GM23338 (cell line): ENCODE results near the gene PRM3. TPM values are rescaled to one million over a fixed set of nuclear protein-coding genes. Genes with fewer than 3 reads are reported as not detected.

Source experiments
- ATAC-seq: fragments of 200-7000 bp; cut with Tn5 transposase; 3 replicates; pipeline ENCODE4 v1.9.1; 2020
- DNase-seq: peaks from one replicate; pipeline ENCODE4 v3.0.0-alpha.2; 2015; ENCODE audit warnings: low spot score
- H2AFZ ChIP-seq: fragments of 200-600 bp; sonication (generic); 2 replicates; pipeline ENCODE4 v1.8.0; 2016; ENCODE audit warnings: antibody characterized with exemption, mild to moderate bottlenecking, moderate library complexity
- H3F3A ChIP-seq: fragments of 200-600 bp; sonication (generic); replicated peaks from 2 replicates; pipeline ENCODE4 v1.8.0; 2017; ENCODE audit warnings: antibody characterized with exemption, mixed run types, low read depth
- H3K27ac ChIP-seq: fragments of 200-600 bp; sonication (generic); 2 replicates; pipeline ENCODE4 v1.6.1; 2016; ENCODE audit warnings: low read depth
- H3K27me3 ChIP-seq: fragments of 200-600 bp; sonication (generic); 2 replicates; pipeline ENCODE4 v1.8.0; 2016; ENCODE audit warnings: mild to moderate bottlenecking, mixed run types, moderate library complexity; ENCODE audit not compliant: insufficient read depth
- H3K36me3 ChIP-seq: fragments of 200-600 bp; sonication (generic); 2 replicates; pipeline ENCODE4 v1.8.0; 2016; ENCODE audit warnings: mild to moderate bottlenecking; ENCODE audit not compliant: insufficient read depth
- H3K4me1 ChIP-seq: fragments of 200-600 bp; sonication (generic); 2 replicates; pipeline ENCODE4 v1.8.0; 2016; ENCODE audit warnings: mild to moderate bottlenecking, moderate library complexity; ENCODE audit not compliant: insufficient read depth
- H3K4me2 ChIP-seq: fragments of 200-600 bp; sonication (generic); 2 replicates; pipeline ENCODE4 v1.7.1; 2017; ENCODE audit warnings: mixed run types
- H3K4me3 ChIP-seq: fragments of 200-600 bp; sonication (generic); 2 replicates; pipeline ENCODE4 v1.6.1; 2016; ENCODE audit warnings: mixed run types
- H3K79me2 ChIP-seq: fragments of 200-600 bp; sonication (generic); replicated peaks from 2 replicates; pipeline ENCODE4 v1.8.0; 2017; ENCODE audit warnings: mild to moderate bottlenecking; ENCODE audit not compliant: insufficient read depth
- H3K9me2 ChIP-seq: fragments of 200-600 bp; sonication (generic); 2 replicates; pipeline ENCODE4 v1.8.0; 2017; ENCODE audit not compliant: insufficient read depth
- H4K20me1 ChIP-seq: fragments of 200-600 bp; sonication (generic); replicated peaks from 2 replicates; pipeline ENCODE4 v1.8.0; 2017; ENCODE audit warnings: mild to moderate bottlenecking; ENCODE audit not compliant: insufficient read depth
- H3K27ac Mint-ChIP-seq: 2 replicates; pipeline ENCODE4 v1.8.0; 2020; ENCODE audit warnings: inconsistent platforms, mild to moderate bottlenecking, moderate library complexity, mixed read lengths
- H3K27me3 Mint-ChIP-seq: 3 replicates; pipeline ENCODE4 v1.8.0; 2022; ENCODE audit warnings: low read depth, mild to moderate bottlenecking, moderate library complexity, mixed read lengths, inconsistent platforms; ENCODE audit not compliant: insufficient read depth, poor library complexity
- H3K36me3 Mint-ChIP-seq: 3 replicates; pipeline ENCODE4 v1.8.0; 2021; ENCODE audit warnings: low read depth, mild to moderate bottlenecking, inconsistent platforms, moderate library complexity, mixed read lengths
- H3K4me1 Mint-ChIP-seq: 3 replicates; pipeline ENCODE4 v1.8.0; 2020; ENCODE audit warnings: mild to moderate bottlenecking, inconsistent platforms, mixed read lengths
- H3K4me3 Mint-ChIP-seq: 3 replicates; pipeline ENCODE4 v1.8.0; 2021; ENCODE audit warnings: moderate library complexity, mild to moderate bottlenecking, inconsistent platforms, mixed read lengths
- H3K9me3 Mint-ChIP-seq: 3 replicates; pipeline ENCODE4 v1.8.0; 2020; ENCODE audit warnings: moderate library complexity, mild to moderate bottlenecking, inconsistent platforms, mixed read lengths
- EZH2phosphoT487 ChIP-seq: fragments of 200-600 bp; sonication (generic); IDR thresholded peaks from one replicate; pipeline ENCODE4 v1.8.1; 2018; ENCODE audit warnings: antibody characterized with exemption; ENCODE audit not compliant: unreplicated experiment
- POLR2AphosphoS5 ChIP-seq: IDR thresholded peaks from 2 replicates; pipeline ENCODE4 v1.6.1; 2016; ENCODE audit warnings: antibody characterized with exemption, low read depth
- STAT1 ChIP-seq: IDR thresholded peaks from one replicate; pipeline ENCODE4 v1.6.1; 2016; ENCODE audit warnings: antibody characterized with exemption; ENCODE audit not compliant: unreplicated experiment
- ZNF331 ChIP-seq: fragments of 250-450 bp; sonication (Bioruptor Pico); IDR thresholded peaks from 2 replicates; pipeline ENCODE4 v1.5.0; 2020; ENCODE audit warnings: low read depth, mild to moderate bottlenecking, moderate library complexity
- ZNF462 ChIP-seq: fragments of 250-450 bp; sonication (Bioruptor Pico); IDR thresholded peaks from 2 replicates; pipeline ENCODE4 v1.5.0; 2020; ENCODE audit warnings: mild to moderate bottlenecking, moderate library complexity
- polyA plus RNA-seq: library from polyadenylated mRNA; unstranded; fragments of >200 nt; fragmentation: Nextera tagmentation; extraction: Ambion mirVana; gene quantifications from 2 replicates; pipeline ENCODE4 v1.2.1, GENCODE V29; 2016
- total RNA-seq: library from RNA; depleted of rRNA; stranded (reverse); fragments of >200 nt; shearing (Covaris generic); gene quantifications from 2 replicates; pipeline ENCODE4 v1.2.3, GENCODE V29; 2014

The PRM3 gene
- total and polyA plus RNA-seq, 2 experiments from 2014 or later = not detected

GRCh38 chr16:11278681-11279628 is 5.5 kb upstream of the PRM3 start:
- Histone ChIP-seq H3K27me3 (no peaks in the 10 kb centered on the region), H3K36me3 (no peaks in the 10 kb centered on the region), H3K4me2 (no peak overlapping the region), H3F3A (0 out of 2 replicates have a peak, but pooled peaks cover 2% of the 10 kb centered on the region), H3K4me3 (no peak overlapping the region), H4K20me1 (no peaks in the 10 kb centered on the region), H3K79me2 (no peaks in the 10 kb centered on the region), H3K27ac (no peak overlapping the region), H3K4me1 (peaks cover 3% of the 10 kb centered on the region; the same call in 1 of the 2 replicates), H2AFZ (no peak overlapping the region), H3K9me2 (no peaks in the 10 kb centered on the region)
- peaks cover 11% of the 10 kb centered on the region for H3K27me3 Mint-ChIP-seq
- peaks cover 3% of the 10 kb centered on the region; the same call in 1 of the 3 replicates for H3K9me3 Mint-ChIP-seq
- TF ChIP-seq STAT1 = no peak
- TF ChIP-seq POLR2AphosphoS5 = no peak
- TF ChIP-seq ZNF462 = no peak
- TF ChIP-seq ZNF331 (CRISPR knock-in tag) = no peak
- TF ChIP-seq EZH2phosphoT487 = no peak
- no peak overlapping the region for H3K4me3 Mint-ChIP-seq
- no peaks in the 10 kb centered on the region; the same call in 2 of the 3 replicates for H3K36me3 Mint-ChIP-seq
- no peak for ATAC-seq
- DNase-seq = no peak
- H3K4me1 Mint-ChIP-seq = peaks cover 5% of the 10 kb centered on the region; the same call in 2 of the 3 replicates
- H3K27ac Mint-ChIP-seq = no peak overlapping the region
